IMR-90 (cell line): ENCODE data around the gene PAX5. TPM values are rescaled to one million over a fixed set of nuclear protein-coding genes. Genes with fewer than 3 reads are reported as not detected.

Source experiments
- ATAC-seq: fragments of 200-7000 bp; cut with Tn5 transposase; 2 replicates; pipeline ENCODE4 v1.9.1; 2020; ENCODE audit warnings: low read depth, mild to moderate bottlenecking, moderate library complexity
- BruUV-seq: library from RNA; stranded (reverse); fragments of 400-500 nt; replicated peaks from 2 replicates; lab custom pipeline; 2021; lab: Mats Ljungman, UMichigan
- CTCF ChIA-PET: fragments of 300-600 bp; formaldehyde crosslinking; extraction: SDS; loops from one replicate; lab custom pipeline; 2021; ENCODE audit warnings: antibody characterized with exemption; lab: Yijun Ruan, JAX
- POLR2A ChIA-PET: fragments of 300-600 bp; sonication (Branson Sonifier 250); formaldehyde crosslinking; loops from one replicate; lab custom pipeline; 2022; ENCODE audit warnings: antibody characterized with exemption; ENCODE audit not compliant: unreplicated experiment; lab: Charles Lee
- DNase-seq: peaks from one replicate; pipeline ENCODE4 v3.0.0; 2013
- H2AFZ ChIP-seq: replicated peaks from 2 replicates; pipeline ENCODE3; 2013; ENCODE audit warnings: low read length, mild to moderate bottlenecking; ENCODE audit not compliant: poor library complexity
- H2AK5ac ChIP-seq: 2 replicates; pipeline ENCODE4 v1.6.1; 2013; ENCODE audit warnings: low read depth, low read length, inconsistent platforms
- H2AK9ac ChIP-seq: replicated peaks from 2 replicates; pipeline ENCODE3; 2013; ENCODE audit warnings: mild to moderate bottlenecking, low read depth, low read length, moderate library complexity; ENCODE audit not compliant: poor library complexity
- H2BK120ac ChIP-seq: 2 replicates; pipeline ENCODE4 v1.6.1; 2013; ENCODE audit warnings: low read depth, low read length, inconsistent platforms
- H2BK15ac ChIP-seq: 3 replicates; pipeline ENCODE4 v1.6.1; 2013; ENCODE audit warnings: low read depth, low read length, inconsistent platforms
- H2BK20ac ChIP-seq: 2 replicates; pipeline ENCODE4 v1.6.1; 2013; ENCODE audit warnings: low read depth, mild to moderate bottlenecking, inconsistent platforms, low read length, moderate library complexity
- H2BK5ac ChIP-seq: 2 replicates; pipeline ENCODE4 v1.6.1; 2013; ENCODE audit warnings: mild to moderate bottlenecking, low read depth, low read length, inconsistent platforms; ENCODE audit not compliant: poor library complexity, severe bottlenecking
- H3K14ac ChIP-seq: replicated peaks from 2 replicates; pipeline ENCODE4 v1.6.1; 2013; ENCODE audit warnings: low read depth, low read length, inconsistent platforms
- H3K18ac ChIP-seq: 2 replicates; pipeline ENCODE4 v1.6.1; 2013; ENCODE audit warnings: low read depth, low read length, control low read depth
- H3K23ac ChIP-seq: 2 replicates; pipeline ENCODE4 v1.6.1; 2013; ENCODE audit warnings: low read depth, low read length, inconsistent platforms
- H3K27ac ChIP-seq: 2 replicates; pipeline ENCODE4 v1.5.1; 2013; ENCODE audit warnings: mild to moderate bottlenecking, control low read depth, low read length; ENCODE audit not compliant: insufficient read depth
- H3K27me3 ChIP-seq: 2 replicates; pipeline ENCODE4 v1.6.1; 2013; ENCODE audit warnings: low read length; ENCODE audit not compliant: control insufficient read depth, insufficient read depth
- H3K36me3 ChIP-seq: 2 replicates; pipeline ENCODE4 v1.6.1; 2013; ENCODE audit warnings: low read length, mixed read lengths; ENCODE audit not compliant: control insufficient read depth, insufficient read depth
- H3K4ac ChIP-seq: 2 replicates; pipeline ENCODE4 v1.6.1; 2013; ENCODE audit warnings: low read depth, low read length, inconsistent platforms
- H3K4me1 ChIP-seq: 2 replicates; pipeline ENCODE4 v1.6.1; 2013; ENCODE audit warnings: low read length, mixed read lengths; ENCODE audit not compliant: control insufficient read depth, insufficient read depth
- H3K4me2 ChIP-seq: 2 replicates; pipeline ENCODE4 v1.6.1; 2013; ENCODE audit warnings: low read depth, mild to moderate bottlenecking, control low read depth, low read length, moderate library complexity
- H3K4me3 ChIP-seq: 2 replicates; pipeline ENCODE4 v1.5.1; 2013; ENCODE audit warnings: low read depth, mild to moderate bottlenecking, control low read depth, low read length, moderate library complexity; ENCODE audit not compliant: insufficient read depth
- H3K56ac ChIP-seq: 2 replicates; pipeline ENCODE4 v1.6.1; 2013; ENCODE audit warnings: low read length, inconsistent platforms; ENCODE audit not compliant: insufficient read depth; ENCODE audit errors: extremely low read depth
- H3K79me1 ChIP-seq, 2 experiments: 2 replicates each; pipeline ENCODE4 v1.6.1; 2013; ENCODE audit warnings: low read length in 2 of 2, inconsistent platforms in 1 of 2, low read depth in 1 of 2
- H3K9ac ChIP-seq: 2 replicates; pipeline ENCODE4 v1.6.1; 2013; ENCODE audit warnings: low read depth, low read length, control low read depth
- H3K9me1 ChIP-seq: 2 replicates; pipeline ENCODE4 v1.6.1; 2013; ENCODE audit warnings: low read length, inconsistent platforms; ENCODE audit not compliant: insufficient read depth
- H3K9me3 ChIP-seq: 2 replicates; pipeline ENCODE4 v1.6.1; 2013; ENCODE audit warnings: low read length; ENCODE audit not compliant: control insufficient read depth, insufficient read depth
- H4K20me1 ChIP-seq: 2 replicates; pipeline ENCODE4 v1.6.1; 2013; ENCODE audit warnings: low read length, inconsistent platforms; ENCODE audit not compliant: insufficient read depth
- H4K5ac ChIP-seq: 2 replicates; pipeline ENCODE4 v1.6.1; 2013; ENCODE audit warnings: mild to moderate bottlenecking, low read depth, low read length, control low read depth
- H4K8ac ChIP-seq, 2 experiments: 2 replicates each; pipeline ENCODE4 v1.6.1; 2013; ENCODE audit warnings: low read depth in 2 of 2, low read length in 2 of 2, control low read depth in 1 of 2, inconsistent platforms in 1 of 2
- H4K91ac ChIP-seq: 2 replicates; pipeline ENCODE4 v1.6.1; 2013; ENCODE audit warnings: low read depth, low read length, inconsistent platforms; ENCODE audit not compliant: insufficient read depth
- CEBPB ChIP-seq: IDR thresholded peaks from 2 replicates; pipeline ENCODE4 v1.6.1; 2012; ENCODE audit warnings: low read depth, low read length, improper control_type of control experiment
- MAZ ChIP-seq: IDR thresholded peaks from 2 replicates; pipeline ENCODE4 v1.6.1; 2012; ENCODE audit warnings: low read depth, mild to moderate bottlenecking, low read length, improper control_type of control experiment, moderate library complexity, borderline replicate concordance
- POLR2A ChIP-seq: IDR thresholded peaks from 2 replicates; pipeline ENCODE4 v1.6.1; 2012; ENCODE audit warnings: mild to moderate bottlenecking, low read depth, low read length
- RAD21 ChIP-seq: IDR thresholded peaks from 2 replicates; pipeline ENCODE4 v1.6.1; 2012; ENCODE audit warnings: low read length, improper control_type of control experiment
- SMC3 ChIP-seq: fragments of 150-350 bp; IDR thresholded peaks from 2 replicates; pipeline ENCODE4 v1.6.1; 2016; ENCODE audit warnings: low read depth, mild to moderate bottlenecking, antibody characterized with exemption, low read length, moderate library complexity
- USF2 ChIP-seq: fragments of 150-350 bp; IDR thresholded peaks from 2 replicates; pipeline ENCODE4 v1.6.1; 2017; ENCODE audit warnings: mild to moderate bottlenecking, antibody characterized with exemption, low read length, low read depth
- WGBS, 2 experiments: methylation state at CpG; one replicate each; pipeline versions ENCODE4 v1.1.5 to v1.1.7; 2013; ENCODE audit warnings: missing lambda C conversion rate in 2 of 2; ENCODE audit not compliant: insufficient read length in 1 of 2; ENCODE audit errors: extremely low coverage in 2 of 2; 5-methylcytosine and 5-hydroxymethylcytosine counted together
- dilution Hi-C: fragments of 300-500 bp; cut with HindIII; formaldehyde crosslinking; loops from one replicate; pipeline ENCODE4 v1.14.3; 2018; ENCODE audit warnings: low sequenced_read_pairs; ENCODE audit not compliant: unreplicated experiment
- in situ Hi-C: fragments of 300-500 bp; cut with MboI; formaldehyde crosslinking; loops from 3 replicates; pipeline ENCODE4 v1.14.3; 2019; ENCODE audit warnings: low sequenced_read_pairs, inconsistent platforms, mixed read lengths
- intact Hi-C: fragments of 100-400 bp; cut with micrococcal nuclease; formaldehyde crosslinking; loops from 2 replicates; pipeline ENCODE4 v1.10.0; 2022
- polyA plus RNA-seq, 3 experiments: library from polyadenylated mRNA; depleted of rRNA; stranded (reverse); fragments of >200 nt; gene quantifications; 2 replicates each; pipeline ENCODE4 v1.2.3, GENCODE V29; 2012; ENCODE audit warnings: low replicate concordance in 1 of 3
- total RNA-seq: library from RNA; depleted of rRNA; stranded (reverse); fragments of >200 nt; gene quantifications from 2 replicates; pipeline ENCODE4 v1.2.3, GENCODE V29; 2012

PAX5 gene
- total and polyA plus RNA-seq, 2 of the 4 experiments (the other 2 are of a cell fraction), result not detected

- Histone ChIP-seq H3K9me3 (no peaks in the 10 kb centered on the region), H2BK15ac (no peak overlapping the region), H4K5ac (no peak overlapping the region), H3K4ac (no peak overlapping the region), H4K91ac (no peak overlapping the region), H3K79me1 (no peaks in the 10 kb centered on the region), H2BK120ac (no peak overlapping the region), H2BK20ac (no peak overlapping the region), H3K4me3 (no peak overlapping the region), H3K18ac (no peak overlapping the region), H2AK9ac (no peak overlapping the region), H3K9me1 (no peaks in the 10 kb centered on the region), H4K8ac (no peak overlapping the region), H3K27me3 (peaks cover 66% of the 10 kb centered on the region), H2BK5ac (no peak overlapping the region), H3K56ac (no peak overlapping the region), H3K36me3 (no peaks in the 10 kb centered on the region), H3K9ac (no peak overlapping the region), H3K23ac (no peak overlapping the region), H3K27ac (no peak overlapping the region), H4K20me1 (no peaks in the 10 kb centered on the region), H2AFZ (no peak overlapping the region), H3K14ac (no peak overlapping the region), H3K4me2 (no peak overlapping the region), H3K4me1 (no peaks in the 10 kb centered on the region), H2AK5ac (no peak overlapping the region)
- dilution Hi-C loops (no loop called here), in situ Hi-C loops (loop anchor here (25.0 kb wide), 1 partner anchor 401 kb away; no protein-coding TSS in a partner anchor), intact Hi-C loops (no loop called here)
- 88% methylated on average over 1 of the region's 7 CpGs; no CpG with 5 or more reads in 1 of the 2 experiments for WGBS, 2 experiments
- ChIA-PET CTCF (no interaction called here), POLR2A (no interaction called here)
- no peak for TF ChIP-seq CEBPB
- no peak for TF ChIP-seq POLR2A
- no peak for TF ChIP-seq USF2
- TF ChIP-seq MAZ, result no peak
- no peak for TF ChIP-seq RAD21
- no peak for TF ChIP-seq SMC3
- DNase-seq (no peak), ATAC-seq (no peak; the same call in 1 of the 2 replicates)
- BruUV-seq, result no TSS peak
These were observed 172.4 kb downstream of the PAX5 start for GRCh38 chr9:36861528-36862205.
